ENCODE results near the gene PHKG2.

The PHKG2 gene

DNA sequence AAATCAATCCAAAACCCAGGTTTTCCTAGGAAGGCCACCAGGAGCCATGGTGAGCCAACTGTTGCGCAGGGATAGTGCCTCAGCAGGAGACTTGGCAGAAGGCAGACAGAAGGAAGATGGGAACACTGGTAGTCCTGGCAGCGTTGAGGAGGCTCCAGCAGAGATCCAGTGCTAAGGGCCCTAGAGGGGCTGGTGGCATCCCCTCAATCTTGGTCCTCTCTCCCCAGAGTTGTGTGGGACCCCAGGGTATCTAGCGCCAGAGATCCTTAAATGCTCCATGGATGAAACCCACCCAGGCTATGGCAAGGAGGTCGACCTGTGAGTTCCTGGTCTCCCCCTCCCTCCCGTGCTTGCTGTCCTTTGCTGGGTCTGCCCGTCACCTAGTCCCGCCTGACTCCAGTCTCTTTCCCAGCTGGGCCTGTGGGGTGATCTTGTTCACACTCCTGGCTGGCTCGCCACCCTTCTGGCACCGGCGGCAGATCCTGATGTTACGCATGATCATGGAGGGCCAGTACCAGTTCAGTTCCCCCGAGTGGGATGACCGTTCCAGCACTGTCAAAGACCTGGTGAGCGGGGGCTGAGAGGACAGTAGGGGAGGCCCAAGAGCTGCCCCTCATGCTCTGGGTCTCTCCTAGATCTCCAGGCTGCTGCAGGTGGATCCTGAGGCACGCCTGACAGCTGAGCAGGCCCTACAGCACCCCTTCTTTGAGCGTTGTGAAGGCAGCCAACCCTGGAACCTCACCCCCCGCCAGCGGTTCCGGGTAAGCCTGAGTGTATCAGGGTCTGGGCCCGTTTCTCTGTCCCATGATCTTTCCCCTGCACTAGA is 7.9 kb downstream of the PHKG2 start:
- no peak for DNase-seq

DNA sequence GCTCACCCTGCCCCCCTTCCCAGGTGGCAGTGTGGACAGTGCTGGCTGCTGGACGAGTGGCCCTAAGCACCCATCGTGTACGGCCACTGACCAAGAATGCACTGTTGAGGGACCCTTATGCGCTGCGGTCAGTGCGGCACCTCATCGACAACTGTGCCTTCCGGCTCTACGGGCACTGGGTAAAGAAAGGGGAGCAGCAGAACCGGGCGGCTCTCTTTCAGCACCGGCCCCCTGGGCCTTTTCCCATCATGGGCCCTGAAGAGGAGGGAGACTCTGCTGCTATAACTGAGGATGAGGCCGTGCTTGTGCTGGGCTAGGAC is 8.5 kb downstream of the PHKG2 start:
- no peak for DNase-seq

DNA sequence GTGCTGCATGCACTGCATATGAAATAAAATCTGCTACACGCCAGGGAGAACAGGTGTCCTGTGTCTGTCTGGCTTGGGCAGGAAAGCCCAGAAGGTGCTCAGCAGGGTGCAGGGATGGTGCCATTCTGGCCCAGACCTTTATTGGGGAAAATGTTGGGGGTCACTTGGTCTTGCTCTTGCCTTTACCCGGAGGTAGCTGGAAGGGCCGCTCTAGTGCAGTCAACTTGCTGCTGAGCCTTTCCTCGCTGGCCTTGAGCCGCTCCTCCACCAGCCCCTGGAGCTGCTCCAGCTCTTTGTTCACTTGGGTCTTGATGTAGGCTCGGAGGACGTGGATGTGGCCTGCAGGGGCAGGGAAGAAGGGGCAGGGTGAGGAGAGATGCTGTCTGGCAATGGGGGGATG is 9.1 kb downstream of the PHKG2 start:
- no peak for DNase-seq

DNA sequence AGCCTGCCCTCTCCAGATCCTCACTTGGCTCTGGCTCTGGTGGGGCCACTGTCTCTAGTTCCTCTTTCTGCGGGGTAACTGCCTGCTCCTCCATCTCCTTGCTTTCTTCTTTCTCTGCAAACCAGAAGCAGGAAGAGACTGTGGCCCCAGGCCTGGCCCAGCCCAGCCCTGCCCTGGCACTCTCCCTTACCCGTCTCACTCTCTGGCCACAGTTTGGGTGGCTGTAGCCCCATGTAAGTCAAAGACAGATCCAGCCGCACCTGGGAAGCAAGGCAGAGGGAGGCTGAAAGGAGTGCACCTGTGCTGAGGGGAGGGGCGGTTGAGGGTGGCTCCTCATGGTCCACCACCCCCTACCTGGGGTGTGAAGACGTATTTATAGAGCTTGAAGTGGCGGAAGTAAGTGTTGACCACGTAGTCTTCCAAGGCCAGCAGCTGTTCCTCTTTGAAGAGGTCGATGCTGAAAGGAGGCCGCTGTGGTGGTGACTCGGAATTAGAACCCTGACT is 10.8 kb downstream of the PHKG2 start:
- peak in 2 of 56 donors; percentile 6 to 48 for DNase-seq

DNA sequence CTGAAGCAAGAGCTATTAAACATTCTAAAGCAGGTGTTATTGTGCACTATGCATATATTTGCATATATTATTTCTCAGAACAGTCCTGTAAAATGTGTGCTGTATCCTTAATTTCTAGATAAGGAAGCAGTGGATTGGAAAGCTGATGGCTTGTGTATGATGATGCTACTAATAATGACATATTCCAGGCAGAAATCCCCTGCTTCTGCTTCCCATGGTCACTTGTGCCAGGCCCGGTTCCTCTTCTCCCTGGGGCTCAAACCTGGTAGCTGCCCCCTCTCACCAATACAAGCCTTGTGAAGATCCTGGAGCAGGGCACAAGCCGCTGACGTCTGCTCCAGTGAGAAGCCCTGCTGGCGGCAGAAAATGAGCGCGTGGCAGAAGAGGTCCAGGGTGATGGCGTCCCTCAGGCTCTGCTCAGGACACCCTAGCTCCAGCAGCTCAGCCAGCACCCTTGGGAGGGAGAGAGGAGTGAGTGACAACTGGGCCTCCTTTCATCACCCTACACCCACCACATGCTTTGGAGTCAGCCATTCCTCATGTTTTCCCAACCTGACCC is 11.9 kb downstream of the PHKG2 start:
- DNase-seq: no peak

DNA sequence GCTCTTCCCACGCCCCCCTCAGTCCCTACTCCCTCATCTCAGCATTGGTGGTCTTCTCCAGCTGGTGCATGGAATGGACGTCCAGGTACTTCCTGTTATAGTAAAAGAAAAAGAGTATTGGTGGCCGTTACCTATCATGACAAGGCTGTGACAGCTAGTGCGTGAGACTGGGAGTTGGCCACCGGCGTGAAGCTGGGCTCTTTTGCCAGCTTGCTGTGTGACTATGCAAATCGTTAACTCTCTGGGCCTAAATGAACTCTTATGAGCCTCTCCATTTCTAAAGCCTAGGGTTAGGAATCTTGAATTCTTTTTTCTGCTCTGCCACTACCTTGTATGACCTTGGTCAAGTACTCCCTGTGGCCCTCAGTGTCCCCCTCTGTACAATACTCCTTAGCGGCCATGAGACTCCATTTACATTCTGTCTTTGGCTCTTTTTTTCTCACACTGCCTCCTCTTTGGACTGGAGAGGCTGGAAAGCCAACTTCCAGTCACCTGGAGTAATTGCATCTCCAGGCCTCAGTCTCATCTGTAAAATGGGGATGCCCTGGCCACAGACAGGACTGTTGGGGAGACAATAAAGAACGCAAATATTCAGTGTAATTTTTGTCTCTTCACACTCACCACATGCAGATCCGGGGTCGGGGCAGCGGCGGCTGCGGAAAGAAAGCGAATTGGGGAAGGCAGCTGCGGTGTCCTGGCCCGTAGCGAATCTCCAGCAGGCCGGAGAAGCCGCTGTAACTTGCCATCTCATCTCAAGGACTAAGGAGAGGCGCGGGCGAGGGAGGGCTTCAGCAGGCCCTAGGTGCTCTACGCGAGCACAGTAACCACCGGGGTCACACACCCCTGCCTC is 12.6 kb downstream of the PHKG2 start:
- DNase-seq: no peak

DNA sequence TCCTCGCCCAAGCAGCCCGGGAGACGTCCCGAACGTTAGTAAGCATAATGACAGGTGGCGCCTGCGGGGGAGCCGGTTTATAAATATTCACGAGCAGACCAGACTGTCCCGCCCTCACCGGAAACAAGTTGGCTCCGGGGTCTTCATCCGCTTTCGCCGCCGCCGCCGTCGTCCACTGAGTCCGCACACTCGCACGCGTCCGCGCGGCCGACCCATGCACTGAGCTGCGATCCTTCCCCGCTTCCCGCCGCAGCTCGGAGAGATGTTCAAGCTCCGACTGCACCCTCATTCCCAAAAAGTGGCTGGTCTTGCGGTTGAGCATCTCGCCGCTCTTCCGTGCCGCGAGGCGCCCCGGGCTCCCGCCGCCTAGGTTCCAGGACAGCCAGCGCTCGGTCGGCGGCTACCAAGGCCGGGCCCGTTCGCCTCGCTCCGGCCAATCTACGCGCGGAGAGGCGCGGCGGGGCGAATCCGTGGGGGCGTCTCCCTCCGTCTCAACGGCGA is 13.3 kb downstream of the PHKG2 start:
- DNase-seq: peak in 5 of 56 donors; percentile 13 to 42 (median 16)

DNA sequence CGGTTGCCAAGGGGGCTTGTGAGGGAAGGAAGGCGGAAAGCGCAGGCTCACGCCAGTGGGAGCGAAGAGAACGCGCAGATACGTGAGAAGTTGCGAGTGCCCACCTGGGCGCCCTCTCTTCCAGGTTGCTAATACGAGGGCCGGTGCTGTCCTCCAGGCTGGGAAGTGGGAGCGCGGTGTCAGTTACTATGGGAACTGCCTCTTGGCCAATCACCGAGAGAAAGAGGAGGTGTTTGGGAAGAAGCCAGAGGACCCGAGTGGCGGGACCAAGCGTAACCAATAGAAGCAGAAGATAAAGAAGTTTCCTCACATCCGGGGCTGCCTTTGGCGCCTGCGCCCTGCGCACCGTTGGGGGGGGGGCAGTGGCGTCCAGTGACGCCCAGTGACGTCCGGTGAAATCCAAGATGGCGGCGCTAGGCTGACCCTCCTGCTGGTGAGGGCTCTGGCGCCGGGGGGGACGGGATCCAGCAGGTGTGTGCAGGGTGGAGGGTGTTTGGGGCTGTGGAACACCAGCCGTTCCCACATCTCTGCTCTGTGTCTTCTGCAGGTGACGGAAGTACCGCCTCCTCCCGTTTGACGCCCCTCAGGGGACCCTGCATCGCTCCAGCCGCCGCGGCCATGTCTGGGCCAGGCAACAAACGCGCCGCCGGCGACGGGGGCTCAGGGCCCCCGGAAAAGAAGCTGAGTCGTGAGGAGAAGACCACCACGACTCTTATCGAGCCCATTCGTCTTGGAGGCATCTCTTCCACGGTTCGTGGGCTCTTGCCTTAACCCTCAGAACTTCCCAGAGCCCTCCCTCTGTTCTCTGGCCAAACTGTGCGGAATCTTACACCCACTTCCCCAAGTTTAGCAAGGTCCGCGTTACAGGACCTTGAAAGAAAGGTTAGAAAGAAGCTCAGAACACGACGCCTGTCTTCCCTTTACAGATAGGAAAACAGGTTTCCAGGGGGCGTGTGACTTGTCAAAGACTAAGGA is 14.0 kb downstream of the PHKG2 start, which contains the start of the genes CFAP119 and RNF40:
Gene CFAP119 (minus strand): TSS at position 135 of the 975 bp plus-strand sequence. CDS start 314 bp downstream, outside the sequence.
Gene RNF40 (plus strand): TSS at position 395 of the 975 bp plus-strand sequence. CDS start 224 bp downstream, at position 619.
- peak; percentile 62 to 99 (median 95) for DNase-seq

DNA sequence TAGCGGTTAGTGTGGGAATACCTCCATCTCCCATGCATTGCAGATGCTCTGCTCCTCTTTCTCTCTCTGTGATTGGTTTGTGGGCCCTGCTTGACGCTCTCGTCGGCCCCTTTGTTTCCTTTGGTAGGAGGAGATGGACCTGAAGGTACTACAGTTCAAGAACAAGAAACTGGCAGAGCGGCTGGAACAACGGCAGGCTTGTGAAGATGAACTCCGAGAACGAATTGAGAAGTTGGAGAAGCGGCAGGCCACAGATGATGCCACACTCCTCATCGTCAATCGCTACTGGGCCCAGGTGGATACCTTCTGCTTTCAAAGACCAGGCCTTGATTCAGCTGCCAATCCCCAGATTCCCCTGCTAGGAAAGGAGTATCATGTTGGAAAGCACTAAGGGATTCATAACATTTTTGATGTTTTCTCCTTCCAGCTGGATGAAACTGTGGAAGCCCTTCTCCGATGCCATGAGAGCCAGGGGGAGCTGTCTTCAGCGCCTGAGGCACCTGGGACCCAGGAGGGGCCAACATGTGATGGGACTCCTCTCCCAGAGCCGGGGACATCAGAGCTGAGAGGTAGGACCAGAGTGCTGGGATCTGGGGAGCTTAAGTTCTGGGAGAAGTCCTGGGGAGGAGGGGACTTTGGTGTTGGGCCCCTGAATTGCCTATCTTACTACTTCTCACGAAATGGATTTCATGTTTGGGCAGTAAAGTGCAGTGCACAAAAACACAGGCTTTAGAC is 14.9 kb downstream of the PHKG2 start:
- no peak for DNase-seq

DNA sequence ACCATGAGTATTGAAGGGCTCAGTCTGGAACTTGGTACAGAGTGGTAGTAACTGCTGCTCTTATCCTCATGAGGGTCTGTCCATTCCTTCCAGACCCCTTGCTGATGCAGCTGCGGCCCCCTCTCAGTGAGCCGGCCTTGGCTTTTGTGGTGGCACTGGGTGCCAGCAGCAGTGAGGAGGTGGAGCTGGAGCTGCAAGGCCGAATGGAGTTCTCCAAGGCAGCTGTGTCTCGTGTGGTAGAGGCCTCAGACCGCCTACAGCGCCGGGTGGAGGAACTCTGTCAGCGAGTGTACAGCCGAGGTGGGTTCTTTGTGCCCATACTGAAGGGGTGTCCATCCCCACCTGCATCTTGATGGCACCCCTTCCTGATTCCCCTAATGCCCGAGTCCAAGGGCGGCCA is 15.9 kb downstream of the PHKG2 start:
- DNase-seq: no peak

DNA sequence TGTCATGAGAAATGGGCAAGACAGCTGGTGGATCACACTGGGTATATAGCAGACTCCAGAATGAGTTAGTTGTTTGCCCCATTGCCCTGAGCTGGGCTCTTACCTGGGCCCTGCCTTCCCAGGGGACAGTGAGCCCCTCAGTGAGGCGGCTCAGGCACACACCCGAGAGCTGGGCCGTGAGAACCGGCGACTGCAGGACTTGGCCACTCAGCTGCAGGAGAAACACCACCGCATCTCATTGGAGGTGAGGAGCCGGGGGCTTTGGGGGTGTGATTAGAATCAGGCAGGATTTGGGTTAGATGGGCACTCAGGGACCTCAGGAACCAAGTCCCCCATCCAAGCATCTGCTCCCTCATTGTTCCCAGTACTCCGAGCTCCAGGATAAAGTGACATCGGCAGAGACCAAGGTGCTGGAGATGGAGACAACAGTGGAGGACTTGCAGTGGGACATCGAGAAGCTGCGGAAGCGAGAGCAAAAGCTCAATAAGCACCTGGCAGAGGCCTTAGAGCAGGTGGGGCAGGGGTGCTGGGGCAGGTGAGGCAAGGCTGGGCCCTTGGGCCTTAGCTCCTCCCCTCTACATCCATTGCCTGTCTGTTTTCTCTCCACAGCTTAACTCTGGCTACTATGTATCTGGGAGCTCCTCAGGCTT is 16.7 kb downstream of the PHKG2 start:
- no peak for DNase-seq

DNA sequence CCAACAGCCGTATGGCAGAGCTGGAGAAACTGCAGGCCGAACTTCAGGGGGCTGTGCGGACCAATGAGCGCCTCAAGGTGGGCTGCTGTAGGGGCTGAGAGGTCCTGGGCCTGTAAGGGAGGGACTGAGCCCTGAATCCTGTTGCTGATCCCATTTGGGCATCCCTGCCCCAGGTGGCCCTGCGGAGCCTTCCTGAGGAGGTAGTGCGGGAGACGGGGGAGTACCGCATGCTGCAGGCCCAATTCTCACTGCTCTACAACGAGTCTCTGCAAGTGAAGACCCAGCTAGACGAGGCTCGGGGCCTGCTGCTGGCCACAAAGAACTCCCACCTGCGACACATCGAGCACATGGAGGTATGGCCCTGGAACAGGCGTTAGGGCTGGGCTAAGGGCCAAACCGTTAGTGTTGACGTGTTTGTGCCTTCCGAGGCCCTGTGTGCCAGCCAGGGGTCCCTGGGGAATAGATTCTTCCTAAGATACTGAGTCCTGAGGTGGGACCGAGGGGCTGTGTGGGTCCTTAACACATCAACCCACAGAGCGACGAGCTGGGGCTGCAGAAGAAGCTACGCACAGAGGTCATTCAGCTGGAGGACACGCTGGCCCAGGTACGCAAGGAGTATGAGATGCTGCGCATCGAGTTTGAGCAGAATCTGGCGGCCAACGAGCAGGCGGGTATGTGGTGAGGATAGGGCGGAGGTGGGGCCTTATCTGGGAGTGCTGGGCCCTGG is 18.1 kb downstream of the PHKG2 start:
- DNase-seq: no peak

DNA sequence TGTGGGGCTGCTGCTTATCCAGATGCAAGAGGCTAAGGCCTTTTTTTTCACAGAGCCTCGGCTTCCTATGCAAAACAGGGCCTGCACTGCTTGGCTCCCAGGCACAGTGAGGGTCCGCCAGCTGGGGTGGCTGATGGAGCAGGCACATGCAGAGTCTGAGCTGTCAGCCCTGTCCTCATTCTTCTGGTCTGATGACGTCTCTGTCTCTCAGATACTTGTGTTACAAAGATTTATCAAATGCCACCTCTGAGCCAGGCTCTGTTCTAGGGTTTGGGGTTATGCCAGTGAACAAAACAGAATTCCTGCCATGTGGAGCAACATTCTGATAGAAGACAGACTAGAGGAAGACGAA is 18.7 kb downstream of the PHKG2 start:
- DNase-seq: no peak

DNA sequence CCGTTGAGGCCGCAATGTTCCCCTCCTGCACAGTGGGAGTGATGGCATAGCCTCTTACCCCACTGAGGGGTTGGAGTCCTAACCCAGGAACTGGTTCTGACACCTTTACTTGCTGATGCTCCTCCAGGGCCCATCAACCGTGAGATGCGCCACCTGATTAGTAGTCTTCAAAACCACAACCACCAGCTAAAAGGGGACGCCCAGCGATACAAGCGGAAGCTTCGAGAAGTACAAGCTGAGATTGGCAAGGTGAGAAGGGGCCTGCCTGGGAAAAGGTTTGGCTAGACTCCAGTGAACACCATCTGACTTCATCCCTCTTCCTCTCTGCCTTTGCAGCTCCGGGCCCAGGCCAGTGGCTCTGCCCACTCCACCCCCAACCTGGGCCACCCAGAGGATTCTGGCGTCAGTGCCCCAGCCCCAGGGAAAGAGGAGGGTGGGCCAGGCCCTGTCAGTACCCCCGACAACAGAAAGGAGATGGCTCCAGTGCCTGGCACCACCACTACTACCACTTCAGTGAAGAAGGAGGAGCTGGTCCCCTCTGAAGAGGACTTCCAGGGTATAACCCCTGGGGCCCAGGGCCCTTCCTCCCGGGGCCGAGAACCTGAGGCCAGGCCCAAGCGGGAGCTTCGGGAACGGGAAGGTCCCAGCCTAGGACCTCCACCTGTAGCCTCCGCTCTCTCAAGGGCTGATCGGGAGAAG is 19.7 kb downstream of the PHKG2 start:
- DNase-seq: no peak

DNA sequence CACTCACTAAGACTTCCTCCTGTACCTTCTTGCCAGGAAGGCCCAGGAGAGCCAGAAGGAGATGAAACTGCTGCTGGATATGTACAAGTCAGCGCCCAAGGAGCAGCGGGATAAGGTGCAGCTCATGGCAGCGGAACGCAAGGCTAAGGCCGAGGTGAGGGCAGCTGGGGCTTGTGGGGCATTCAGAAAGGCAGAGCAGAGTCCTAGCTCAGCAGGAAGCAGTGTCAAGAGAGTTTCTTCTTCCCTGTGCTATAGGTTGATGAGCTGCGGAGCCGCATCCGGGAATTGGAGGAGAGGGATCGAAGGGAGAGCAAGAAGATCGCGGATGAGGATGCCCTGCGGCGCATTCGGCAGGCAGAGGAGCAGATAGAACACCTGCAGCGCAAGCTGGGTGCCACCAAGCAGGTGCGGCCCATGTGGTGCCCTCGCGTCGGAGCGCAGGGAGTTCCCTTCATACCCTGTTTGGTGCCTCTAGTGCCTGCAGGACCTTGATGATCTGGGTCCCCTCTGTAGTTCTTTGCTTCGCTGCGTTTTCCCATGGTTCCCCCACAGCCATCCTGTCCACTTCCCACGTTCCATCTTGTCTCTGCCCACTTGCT is 20.5 kb downstream of the PHKG2 start:
- no peak for DNase-seq

DNA sequence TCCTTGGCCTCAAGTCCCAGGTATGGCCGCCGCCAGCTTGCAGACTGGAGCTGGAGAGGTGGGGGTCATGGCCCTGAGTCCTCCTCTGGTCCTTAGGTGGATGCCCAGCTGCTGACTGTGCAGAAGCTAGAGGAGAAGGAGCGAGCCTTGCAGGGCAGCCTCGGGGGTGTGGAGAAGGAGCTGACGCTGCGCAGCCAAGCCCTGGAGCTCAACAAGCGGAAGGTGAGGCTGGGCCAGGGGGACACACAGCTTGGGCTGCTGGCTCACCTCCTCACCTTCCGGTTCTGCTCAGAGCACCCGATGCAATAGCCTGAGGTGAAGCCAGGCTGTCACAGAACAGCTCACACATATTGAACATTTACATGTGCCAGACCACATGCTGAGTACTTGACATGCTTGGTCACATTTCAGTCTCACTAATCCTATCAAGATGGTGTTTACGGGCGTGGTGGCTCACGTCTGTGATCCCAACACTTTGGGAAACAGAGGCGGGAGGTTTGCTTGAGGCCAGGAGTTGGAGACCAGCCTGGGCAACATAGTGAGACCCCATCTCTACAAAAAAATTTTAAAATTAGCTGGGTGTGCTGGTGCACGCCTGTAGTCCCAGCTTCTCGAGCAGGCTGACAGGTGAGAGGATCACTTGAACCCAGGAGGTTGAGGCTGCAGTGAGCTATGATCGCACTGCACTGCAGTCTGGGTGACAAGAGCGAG is 21.3 kb downstream of the PHKG2 start:
- no peak for DNase-seq

DNA sequence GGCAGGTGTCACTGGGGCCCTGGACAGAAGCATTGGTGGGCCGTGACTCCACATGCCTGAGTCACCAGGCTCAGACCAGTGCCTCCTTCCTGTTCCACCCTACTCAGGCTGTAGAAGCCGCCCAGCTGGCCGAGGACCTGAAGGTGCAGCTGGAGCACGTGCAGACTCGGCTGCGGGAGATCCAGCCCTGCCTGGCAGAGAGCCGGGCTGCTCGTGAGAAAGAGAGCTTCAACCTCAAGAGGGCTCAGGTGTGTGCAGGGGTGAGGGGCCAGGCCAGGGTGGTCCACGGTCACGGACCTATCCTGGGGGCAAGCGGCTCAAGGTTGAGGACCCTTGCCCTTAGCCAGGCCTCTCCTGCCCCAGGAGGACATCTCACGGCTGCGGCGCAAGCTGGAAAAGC is 23.5 kb downstream of the PHKG2 start:
- DNase-seq: no peak
